ENCODE data around the gene TPO. TPM values are rescaled to one million over a fixed set of nuclear protein-coding genes. Genes with fewer than 3 reads are reported as not detected.

Gene TPO
- total RNA-seq, 1 experiment from 2014 or later = not detected

DNA sequence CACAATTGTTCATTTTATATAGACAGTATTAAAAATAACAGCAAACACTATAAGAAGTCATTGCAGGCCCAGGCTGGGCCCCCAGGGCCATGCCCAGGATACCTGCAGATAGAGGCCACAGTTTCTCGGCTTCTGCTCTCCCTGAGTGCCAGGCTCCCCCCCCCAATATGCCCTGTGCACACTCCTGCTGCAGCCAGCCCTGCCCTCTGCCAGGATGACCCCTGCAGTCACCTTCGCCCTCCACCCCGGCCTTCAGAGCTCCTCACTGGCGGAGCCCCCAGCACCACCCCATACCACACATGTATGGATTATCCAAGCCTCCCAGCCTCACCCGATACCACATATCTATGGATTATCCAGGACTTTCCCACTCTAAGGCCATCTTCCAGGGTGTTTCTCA lies 104.5 kb downstream of the TPO start:
- ATAC-seq = no peak
- POLR2A ChIA-PET = no interaction called here
- Histone ChIP-seq H3K36me3 (ENCODE audit: control insufficient read depth, insufficient read depth, low read length) (no peaks in the 10 kb centered on the region), H3K4me1 (ENCODE audit: control insufficient read depth, insufficient read depth, low read length) (no peaks in the 10 kb centered on the region), H3K27me3 (ENCODE audit: control insufficient read depth, insufficient read depth, low read length) (no peaks in the 10 kb centered on the region), H3K9me3 (ENCODE audit: control insufficient read depth, insufficient read depth, low read depth, low read length) (no peaks in the 10 kb centered on the region), H3K27ac (ENCODE audit: low read length) (no peak overlapping the region), H3K4me3 (ENCODE audit: low read depth in 2 of 2, low read length in 2 of 2) (no peak overlapping the region)
- no peak for DNase-seq (ENCODE audit: low read depth, low spot score)
- intact Hi-C loops (cut with micrococcal nuclease; ENCODE audit: unreplicated experiment) (no loop called here), in situ Hi-C loops (cut with HindIII; ENCODE audit: low pct_unique_long_range_greater_than_20kb, low sequenced_read_pairs) (no loop called here)
- CTCF ChIA-PET = no interaction called here
- no TSS peak for BruUV-seq (replicated peaks)
- TF ChIP-seq, protein P1, sequence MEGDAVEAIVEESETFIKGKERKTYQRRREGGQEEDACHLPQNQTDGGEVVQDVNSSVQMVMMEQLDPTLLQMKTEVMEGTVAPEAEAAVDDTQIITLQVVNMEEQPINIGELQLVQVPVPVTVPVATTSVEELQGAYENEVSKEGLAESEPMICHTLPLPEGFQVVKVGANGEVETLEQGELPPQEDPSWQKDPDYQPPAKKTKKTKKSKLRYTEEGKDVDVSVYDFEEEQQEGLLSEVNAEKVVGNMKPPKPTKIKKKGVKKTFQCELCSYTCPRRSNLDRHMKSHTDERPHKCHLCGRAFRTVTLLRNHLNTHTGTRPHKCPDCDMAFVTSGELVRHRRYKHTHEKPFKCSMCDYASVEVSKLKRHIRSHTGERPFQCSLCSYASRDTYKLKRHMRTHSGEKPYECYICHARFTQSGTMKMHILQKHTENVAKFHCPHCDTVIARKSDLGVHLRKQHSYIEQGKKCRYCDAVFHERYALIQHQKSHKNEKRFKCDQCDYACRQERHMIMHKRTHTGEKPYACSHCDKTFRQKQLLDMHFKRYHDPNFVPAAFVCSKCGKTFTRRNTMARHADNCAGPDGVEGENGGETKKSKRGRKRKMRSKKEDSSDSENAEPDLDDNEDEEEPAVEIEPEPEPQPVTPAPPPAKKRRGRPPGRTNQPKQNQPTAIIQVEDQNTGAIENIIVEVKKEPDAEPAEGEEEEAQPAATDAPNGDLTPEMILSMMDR (IDR thresholded peaks at IDR 0.05) = no peak
- TF ChIP-seq, protein P2, sequence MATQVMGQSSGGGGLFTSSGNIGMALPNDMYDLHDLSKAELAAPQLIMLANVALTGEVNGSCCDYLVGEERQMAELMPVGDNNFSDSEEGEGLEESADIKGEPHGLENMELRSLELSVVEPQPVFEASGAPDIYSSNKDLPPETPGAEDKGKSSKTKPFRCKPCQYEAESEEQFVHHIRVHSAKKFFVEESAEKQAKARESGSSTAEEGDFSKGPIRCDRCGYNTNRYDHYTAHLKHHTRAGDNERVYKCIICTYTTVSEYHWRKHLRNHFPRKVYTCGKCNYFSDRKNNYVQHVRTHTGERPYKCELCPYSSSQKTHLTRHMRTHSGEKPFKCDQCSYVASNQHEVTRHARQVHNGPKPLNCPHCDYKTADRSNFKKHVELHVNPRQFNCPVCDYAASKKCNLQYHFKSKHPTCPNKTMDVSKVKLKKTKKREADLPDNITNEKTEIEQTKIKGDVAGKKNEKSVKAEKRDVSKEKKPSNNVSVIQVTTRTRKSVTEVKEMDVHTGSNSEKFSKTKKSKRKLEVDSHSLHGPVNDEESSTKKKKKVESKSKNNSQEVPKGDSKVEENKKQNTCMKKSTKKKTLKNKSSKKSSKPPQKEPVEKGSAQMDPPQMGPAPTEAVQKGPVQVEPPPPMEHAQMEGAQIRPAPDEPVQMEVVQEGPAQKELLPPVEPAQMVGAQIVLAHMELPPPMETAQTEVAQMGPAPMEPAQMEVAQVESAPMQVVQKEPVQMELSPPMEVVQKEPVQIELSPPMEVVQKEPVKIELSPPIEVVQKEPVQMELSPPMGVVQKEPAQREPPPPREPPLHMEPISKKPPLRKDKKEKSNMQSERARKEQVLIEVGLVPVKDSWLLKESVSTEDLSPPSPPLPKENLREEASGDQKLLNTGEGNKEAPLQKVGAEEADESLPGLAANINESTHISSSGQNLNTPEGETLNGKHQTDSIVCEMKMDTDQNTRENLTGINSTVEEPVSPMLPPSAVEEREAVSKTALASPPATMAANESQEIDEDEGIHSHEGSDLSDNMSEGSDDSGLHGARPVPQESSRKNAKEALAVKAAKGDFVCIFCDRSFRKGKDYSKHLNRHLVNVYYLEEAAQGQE (IDR thresholded peaks at IDR 0.05; ENCODE audit: insufficient read depth in 1 of 2, low read depth in 2 of 2, low read length in 1 of 2) = no peak
- TF ChIP-seq POLR2AphosphoS5 (IDR thresholded peaks at IDR 0.05; ENCODE audit: low read depth, low read length) = no peak
- TF ChIP-seq SIN3A (IDR thresholded peaks at IDR 0.05; ENCODE audit: borderline replicate concordance, insufficient read depth, low read depth, low read length) = no peak
- TF ChIP-seq TCF7L2 (IDR thresholded peaks at IDR 0.05; ENCODE audit: low read depth, low read length) = no peak

DNA sequence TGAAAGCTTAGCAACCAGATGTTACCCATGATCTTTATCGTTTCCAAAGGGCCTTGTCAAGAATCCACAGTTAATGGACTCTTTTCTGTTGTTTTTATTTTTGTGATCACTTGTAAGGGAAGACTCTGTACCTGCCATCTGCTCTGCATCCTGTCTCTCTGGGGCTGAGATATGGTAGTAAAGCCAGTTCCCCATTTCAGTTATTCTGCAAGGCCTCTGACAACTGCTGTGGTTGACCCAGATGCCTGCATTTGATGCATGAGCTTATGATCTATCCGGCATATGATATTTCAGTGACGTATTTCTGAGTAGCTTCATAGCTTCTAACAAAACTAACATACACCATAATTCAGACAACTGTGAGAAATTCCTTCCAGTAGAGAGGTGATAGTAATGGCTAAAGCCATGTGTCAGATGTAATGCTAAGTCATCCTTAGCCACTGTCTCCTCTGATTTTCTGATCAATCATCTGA lies 105.1 kb downstream of the TPO start:
- ATAC-seq (no peak), DNase-seq (ENCODE audit: low read depth, low spot score) (no peak)
- H3K27me3 ChIP-seq (ENCODE audit: control insufficient read depth, insufficient read depth, low read length) = no peaks in the 10 kb centered on the region
- ChIA-PET POLR2A (no interaction called here), CTCF (no interaction called here)
- H3K4me1 ChIP-seq (ENCODE audit: control insufficient read depth, insufficient read depth, low read length) = no peaks in the 10 kb centered on the region
- in situ Hi-C loops (cut with HindIII; ENCODE audit: low pct_unique_long_range_greater_than_20kb, low sequenced_read_pairs) = no loop called here
- intact Hi-C loops (cut with micrococcal nuclease; ENCODE audit: unreplicated experiment) = no loop called here
- no TSS peak for BruUV-seq (replicated peaks)
- H3K27ac ChIP-seq (ENCODE audit: low read length) = no peak overlapping the region
- H3K4me3 ChIP-seq (ENCODE audit: low read depth in 2 of 2, low read length in 2 of 2) = no peak overlapping the region
- H3K36me3 ChIP-seq (ENCODE audit: control insufficient read depth, insufficient read depth, low read length) = no peaks in the 10 kb centered on the region
- H3K9me3 ChIP-seq (ENCODE audit: control insufficient read depth, insufficient read depth, low read depth, low read length) = no peaks in the 10 kb centered on the region
- TF ChIP-seq, protein P1 (IDR thresholded peaks at IDR 0.05) = no peak
- TF ChIP-seq, protein P2 (IDR thresholded peaks at IDR 0.05; ENCODE audit: insufficient read depth in 1 of 2, low read depth in 2 of 2, low read length in 1 of 2) = no peak
- TF ChIP-seq SIN3A (IDR thresholded peaks at IDR 0.05; ENCODE audit: borderline replicate concordance, insufficient read depth, low read depth, low read length) = no peak

Data from Panc1 (cell line).